GM12892 (cell line): ENCODE results near the gene UCHL5.

ENCODE experiments used
- POLR2A ChIP-seq: IDR thresholded peaks from 2 replicates; pipeline ENCODE4 v1.6.1; 2011; ENCODE audit warnings: low read depth, low read length, control low read depth
- POLR2AphosphoS5 ChIP-seq: IDR thresholded peaks from 2 replicates; pipeline ENCODE4 v1.6.1; 2011; ENCODE audit warnings: low read depth, low read length, control low read depth

- TF ChIP-seq POLR2A (no peak), POLR2AphosphoS5 (no peak)
Observed at GRCh38 chr1:193083365-193084088, 24.4 kb upstream of the UCHL5 start.
